Mesenteric fat pad (tissue), 1 donor: ENCODE data around the gene SORCS2. TPM values are rescaled to one million over a fixed set of nuclear protein-coding genes. Genes with fewer than 3 reads are reported as not detected.

Experiments
- DNase-seq: peaks from one replicate; pipeline ENCODE4 v3.0.0-alpha.2; 2020; ENCODE audit warnings: low spot score
- total RNA-seq: library from RNA; stranded (reverse); fragmentation: NEBNext Ultra II Directional; extraction: Animal tissue kit (Norgen Biotek cat#: 25700); gene quantifications from one replicate; pipeline ENCODE4 v1.2.1, GENCODE V29; 2021
- donor health status: DM: yes; HTN: yes; CAD: no.

SORCS2 gene
- total RNA-seq, 1 donor from 2014 or later, result 1.9 TPM

DNA sequence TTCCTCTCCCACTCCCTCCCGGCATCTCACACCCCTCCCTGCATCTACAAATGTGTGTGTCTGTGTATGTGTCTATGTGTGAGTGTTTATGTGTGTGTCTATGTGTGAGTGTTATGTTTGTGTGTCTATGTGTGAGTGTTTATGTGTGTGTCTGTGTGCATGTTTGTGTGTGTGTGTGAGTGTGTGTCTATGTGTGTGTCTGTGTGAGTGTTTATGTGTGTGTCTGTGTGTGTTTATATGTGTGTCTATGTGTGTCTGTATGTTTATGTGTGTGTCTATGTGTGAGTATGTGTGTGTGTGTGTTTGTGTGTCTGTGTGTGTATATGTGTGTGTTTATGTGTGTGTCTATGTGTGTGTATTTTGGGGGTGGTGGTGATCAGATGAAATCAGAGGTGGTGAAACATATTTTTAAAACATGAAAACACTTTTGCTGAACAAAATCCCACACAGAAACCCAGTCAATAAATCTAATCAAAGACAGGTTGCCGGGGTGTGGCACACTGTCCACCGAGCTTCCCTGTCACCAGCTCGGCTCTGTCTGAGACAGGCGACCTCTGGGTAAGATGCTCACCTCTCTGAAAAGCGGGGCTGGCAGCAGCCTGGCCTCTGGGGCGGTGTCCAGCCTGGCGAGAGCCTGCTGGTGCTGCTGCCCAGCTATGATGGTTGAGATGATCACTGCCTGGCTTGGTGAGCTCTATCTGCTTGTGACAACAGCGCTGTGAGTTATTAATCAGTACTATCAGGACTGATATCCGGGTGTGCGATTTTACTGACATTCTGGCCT, 429.1 kb downstream of the SORCS2 start:
- DNase-seq, result no peak

DNA sequence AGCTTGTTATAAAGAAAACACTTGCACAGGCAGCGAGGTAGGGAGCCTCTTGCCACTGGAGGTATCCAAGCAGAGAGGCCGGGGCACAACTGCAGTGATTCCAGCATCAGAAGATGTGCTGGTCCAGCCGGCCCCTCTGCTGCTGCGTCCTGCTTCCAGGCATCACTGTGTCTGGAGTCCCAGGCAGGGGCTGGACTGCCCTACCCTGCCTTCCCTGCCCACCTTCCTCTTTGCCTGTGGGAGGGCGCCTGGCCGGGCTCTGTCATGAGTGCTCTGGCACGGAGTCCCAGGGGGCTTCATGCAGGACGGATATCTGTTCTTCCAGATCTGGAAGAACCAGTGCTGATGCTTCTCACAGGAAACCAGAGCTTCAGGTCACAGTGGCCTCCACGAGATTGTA, 430.0 kb downstream of the SORCS2 start:
- DNase-seq, result no peak

DNA sequence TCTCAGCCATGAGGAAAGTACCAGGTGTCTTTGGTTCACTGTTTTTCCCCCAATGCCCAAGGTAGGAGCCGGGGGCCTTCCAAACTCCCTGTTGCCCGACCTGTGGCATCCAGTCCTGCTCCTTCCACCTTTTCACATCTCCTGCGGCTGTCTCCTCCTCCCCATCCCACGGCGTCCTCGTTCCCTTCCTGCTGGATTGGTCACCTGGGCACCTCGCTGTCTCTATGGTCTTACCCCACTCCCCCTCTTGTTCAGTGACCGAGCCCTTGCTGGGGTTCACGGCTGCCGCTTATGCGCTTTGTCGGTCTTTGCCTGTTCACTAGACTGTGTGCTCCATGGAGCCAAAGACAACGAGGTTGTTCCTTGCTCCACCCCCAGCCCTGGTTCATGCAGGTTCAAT, 431.1 kb downstream of the SORCS2 start:
- no peak for DNase-seq

DNA sequence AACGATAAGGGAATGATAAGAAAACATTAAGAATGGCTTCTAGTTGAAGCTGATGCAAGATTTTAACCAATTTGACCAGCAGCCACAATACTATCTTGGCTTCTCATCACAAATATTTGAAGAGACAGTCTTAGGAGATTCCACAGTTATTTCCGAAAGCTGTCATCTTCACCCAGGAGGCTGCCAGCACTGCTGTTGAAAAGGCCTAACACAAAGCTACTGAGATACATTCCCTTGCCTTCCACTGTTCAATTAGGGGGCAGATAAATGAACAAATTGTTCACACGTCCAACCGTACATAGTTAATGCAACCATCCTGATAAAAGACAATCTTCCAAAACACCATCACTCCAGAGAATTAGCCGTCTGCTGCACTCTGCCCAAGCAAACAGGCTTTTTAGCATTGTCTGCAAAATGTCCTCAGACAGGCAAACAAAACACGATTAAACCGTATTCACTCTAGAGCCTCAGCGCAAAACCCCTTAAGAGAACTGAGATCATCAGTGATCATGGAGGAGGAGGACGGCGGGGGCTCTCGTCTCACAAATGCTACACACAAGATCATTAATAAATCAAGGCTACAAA, 432.1 kb downstream of the SORCS2 start:
- no peak for DNase-seq

DNA sequence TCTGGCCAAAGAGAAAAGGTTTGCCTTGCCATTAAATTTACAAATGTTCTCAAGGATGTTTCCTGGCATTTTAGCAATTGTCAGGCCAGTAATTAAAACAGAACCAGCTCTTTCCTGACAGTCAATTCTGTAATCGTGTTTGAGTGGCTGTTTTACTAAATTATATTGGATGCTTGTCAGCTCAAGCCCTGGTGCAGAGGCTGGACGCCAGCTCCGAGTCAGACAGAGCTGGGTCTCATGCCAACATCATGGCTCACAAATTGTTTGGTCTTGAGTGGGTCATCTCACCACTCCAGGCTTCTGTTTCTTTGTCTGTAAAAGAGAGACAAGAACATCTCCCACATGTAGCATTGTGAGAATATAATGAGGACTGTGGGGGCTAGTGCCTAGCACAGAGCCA, 432.7 kb downstream of the SORCS2 start:
- no peak for DNase-seq

DNA sequence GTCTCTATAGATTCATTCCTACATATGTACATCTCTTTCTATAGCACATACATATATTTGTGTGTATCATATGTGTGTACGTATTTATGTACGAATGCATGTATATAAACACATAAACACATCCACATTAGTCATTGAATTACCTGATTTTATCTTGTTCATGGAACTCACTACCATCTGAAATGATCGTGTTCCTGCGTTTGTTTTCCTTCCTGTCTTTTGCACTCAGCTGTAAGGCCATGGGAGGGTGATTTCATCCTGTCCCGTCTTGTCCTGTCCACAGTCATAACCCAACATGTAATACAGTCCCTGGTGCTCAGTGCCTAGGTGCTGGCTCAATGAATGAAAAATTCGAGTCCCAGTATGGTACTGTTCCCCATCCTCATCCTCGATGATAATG, 434.2 kb downstream of the SORCS2 start:
- DNase-seq, result no peak

DNA sequence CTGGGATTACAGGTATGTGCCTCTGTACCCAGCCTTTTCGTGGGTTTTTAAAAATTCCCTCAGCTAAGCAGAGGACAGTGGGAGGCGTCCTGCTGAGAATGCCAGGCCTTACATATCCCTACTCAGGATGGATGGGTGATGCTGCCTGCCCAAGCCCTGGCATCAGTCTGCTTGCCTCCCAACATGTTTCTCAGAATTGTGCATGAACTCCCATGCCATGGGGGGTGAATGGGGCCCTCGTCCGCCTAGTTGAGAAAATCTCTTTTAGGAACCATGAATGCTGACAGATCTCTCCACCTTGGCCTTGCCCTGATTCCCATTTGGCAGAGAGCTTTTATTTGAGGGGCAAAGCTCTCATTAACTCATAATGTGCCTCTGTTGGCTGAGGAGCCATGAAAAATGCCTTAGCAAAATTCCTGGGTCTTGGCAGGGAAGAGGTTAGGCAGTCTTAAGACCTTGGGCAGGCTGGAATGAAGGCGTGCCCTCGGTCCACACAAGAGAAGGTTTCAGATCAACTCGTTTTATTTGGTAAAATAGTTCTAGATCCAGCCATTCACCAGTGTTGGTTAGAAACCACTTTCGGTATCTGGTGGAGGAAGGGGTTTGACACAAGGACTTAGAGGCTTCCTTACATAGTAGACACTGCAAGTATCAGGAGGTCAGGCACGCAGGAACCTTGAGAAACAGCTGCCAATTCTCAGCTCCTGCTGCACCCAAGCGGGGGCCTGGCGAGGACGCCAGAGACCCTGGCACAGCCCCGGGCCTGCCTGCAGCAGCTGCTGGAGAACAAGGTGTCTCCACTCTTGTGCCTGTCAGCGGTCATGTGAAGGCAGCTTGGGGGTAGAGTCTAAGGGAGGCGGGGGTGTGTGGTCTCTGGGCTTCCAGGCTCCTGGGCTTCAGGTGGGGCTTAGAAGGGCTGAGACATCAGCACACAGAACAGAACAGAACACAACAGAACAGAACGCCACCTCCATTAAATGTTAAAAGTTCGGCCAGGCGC, 435.2 kb downstream of the SORCS2 start:
- DNase-seq, result no peak

DNA sequence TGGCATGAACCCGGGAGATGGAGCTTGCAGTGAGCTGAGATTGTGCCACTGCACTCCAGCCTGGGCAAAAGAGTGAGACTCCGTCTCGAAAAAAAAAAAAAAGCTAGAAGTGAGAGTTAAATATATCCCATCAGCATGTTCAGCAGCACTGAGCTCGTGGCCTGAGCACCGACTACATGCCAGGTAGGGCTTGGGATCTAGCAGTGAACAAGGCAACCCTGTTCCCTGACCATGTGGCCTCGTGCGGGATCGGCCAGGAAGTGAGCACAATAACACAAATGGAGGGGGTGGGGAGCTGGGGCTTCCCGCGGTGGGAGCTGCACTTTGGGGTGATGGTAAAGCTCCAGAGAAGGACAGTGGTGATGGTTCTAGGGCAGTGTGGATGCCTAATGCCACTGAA, 436.1 kb downstream of the SORCS2 start:
- no peak for DNase-seq

DNA sequence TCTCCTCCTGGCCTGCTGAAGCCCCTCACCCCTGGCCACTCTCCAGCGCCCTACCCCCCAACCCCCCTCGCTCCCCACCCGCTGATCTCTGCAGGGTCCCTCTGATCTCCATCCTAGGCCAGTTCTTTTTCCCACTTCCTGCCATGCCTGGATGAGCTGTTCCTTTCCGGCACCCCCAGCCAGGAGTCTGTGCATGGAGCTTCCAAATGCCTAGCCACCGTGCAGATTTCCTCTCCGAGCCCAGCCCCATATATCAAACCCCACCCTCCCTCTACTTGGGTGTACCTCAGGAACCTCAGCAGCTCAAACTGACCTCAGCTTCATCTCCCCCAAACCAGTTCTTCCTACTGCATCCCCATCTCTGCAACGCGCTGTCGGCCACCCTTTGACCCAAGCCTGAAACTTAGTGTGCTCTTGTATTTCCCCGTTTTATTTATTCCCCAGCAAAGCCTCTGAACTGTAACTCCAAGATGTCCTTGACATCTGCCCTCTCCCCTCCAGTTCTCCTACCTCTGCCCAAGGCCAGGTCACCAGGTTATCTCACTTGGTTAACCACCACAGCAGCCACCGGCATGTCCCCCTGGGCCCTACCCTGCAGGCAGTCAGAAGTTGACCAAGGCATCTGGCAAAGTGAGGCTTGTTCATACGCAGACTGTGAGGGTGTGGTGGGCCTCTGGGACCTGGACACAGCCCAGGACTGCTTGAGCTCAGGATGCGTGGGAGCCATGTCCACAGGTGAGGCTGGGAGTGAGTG, 437.3 kb downstream of the SORCS2 start:
- DNase-seq, result no peak

DNA sequence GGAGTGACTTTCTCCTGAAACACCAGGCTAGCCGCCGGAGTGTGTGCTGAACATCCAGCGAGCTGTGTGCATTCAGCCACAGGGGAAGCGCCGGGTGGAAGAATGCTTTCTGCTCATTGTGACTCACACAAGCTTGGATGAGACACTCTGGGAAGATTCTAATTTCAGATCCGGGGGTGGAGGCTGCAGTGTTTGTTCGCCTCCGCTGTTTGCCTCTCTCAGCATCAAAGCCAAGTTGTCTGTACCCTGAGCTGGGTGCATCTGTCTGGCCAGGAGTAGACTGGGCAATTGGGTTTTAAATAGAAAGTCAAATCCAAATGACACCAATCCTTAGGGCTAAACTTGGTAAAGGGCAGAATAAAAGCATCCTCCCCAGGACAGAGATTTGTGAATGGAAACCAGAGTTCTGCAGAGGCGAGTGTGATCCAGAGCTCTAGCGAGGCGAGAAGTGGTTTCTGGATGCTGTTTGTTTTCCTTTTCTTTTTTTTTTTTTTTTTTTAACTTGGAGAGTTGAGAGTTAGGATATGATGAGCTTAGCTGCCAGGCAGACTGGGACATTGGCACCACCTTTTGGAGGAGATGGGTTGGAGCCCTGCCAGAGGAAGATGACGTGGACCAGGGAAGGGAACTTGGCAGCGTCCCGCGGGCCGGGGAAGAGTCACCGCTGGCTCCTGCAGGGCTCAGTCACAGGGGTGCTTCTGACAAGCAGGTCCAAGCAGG, 438.4 kb downstream of the SORCS2 start:
- no peak for DNase-seq

DNA sequence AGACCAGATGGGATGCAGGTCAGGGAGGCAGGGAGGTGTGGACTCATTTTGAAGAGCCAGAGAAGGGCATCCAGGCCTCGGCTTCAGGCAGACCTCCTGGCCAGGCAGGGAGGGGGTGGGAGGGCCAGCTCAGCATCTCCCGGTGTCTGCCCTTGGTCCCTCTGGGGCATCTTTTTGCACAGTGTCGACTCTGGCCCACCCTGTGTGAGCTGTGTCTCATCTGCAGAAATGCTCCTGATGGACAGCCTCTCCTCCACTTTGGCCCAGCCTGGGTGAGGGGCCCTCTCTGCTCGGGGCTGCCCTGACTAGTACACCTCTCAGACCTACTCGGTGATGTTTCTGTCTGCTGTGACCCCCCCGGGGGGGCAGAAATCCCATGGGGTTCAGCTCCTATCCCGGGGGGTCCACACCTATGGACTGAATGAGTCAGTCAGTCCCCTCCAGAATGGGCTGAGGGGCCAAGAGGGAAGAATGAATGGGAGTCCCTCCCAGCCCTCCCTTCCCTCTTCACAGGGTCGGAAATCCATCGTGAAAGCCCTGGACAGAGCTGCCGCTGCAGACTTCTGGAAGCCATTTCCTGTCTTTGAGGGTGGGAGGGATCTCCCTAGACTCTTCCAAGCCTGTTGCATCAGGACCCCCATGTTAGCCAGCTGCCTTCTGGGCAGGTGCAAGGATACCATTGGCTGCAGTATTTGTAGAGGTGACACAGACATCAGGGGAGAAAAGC, 439.1 kb downstream of the SORCS2 start:
- no peak for DNase-seq

DNA sequence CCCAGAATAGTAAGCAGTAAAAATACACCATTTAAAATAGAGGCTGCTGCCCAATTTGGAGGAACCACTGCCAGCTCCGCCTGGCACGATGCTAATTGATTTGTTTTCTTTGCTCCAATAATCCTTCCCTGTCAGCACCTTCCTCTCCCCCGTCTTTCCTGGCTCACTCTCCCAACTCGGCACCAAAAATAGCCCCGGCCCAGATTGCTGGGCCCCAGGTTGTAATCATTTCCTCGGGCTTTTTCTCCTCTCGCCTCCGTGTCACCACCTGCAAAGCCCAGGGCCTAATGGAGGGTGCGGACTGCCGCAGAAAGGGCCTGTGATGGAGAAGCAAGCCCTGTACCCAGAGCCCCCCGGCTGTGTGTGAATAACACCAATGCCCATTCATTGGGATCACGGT, 440.0 kb downstream of the SORCS2 start:
- DNase-seq, result no peak

DNA sequence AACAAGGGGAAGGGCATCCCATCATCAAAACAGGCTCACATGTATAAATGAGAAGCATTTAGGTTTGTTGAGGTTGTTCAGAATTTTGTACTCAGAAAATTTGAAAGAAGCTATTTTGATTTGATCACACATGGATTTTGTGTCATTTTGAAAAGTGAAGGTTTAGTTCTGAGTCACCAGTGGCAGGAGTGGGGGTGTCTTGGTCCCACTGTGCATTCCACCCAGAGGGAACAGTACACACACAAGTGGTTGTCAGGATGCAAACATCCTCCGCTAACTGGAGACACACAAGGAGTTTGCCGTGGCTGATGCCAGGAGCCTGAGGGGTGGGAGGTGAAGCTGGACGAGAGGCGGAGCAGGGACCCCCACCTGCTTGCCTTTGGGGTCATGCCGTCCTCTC, 440.6 kb downstream of the SORCS2 start:
- no peak for DNase-seq

DNA sequence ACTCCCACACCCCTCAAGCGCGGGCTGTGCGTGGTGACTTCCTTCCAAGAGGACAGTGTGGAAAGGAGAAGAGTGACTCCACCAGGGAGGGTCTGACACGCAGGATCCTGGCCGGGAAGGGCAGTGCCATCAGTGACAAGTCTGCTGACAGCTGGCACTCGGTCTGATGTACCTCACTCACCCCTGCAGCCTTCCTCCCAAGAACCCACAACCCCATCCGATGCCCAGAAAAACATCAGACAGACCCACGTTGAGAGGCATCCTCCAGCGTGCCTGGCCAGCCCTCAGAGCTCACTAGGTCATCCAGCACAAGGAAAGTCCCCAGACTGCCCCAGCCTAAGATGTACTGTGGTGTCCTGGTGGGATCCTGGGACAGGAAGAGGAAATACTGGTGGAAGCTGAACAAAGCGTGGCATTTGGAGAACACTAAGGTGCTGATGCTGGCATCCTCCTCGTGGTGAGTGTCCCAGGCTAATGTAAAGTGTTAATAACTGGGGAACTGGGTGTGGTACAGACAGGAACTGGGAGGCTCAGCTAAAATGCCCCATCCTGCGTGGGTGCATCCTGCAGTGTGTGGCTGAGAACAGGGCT, 442.4 kb downstream of the SORCS2 start:
- no peak for DNase-seq

DNA sequence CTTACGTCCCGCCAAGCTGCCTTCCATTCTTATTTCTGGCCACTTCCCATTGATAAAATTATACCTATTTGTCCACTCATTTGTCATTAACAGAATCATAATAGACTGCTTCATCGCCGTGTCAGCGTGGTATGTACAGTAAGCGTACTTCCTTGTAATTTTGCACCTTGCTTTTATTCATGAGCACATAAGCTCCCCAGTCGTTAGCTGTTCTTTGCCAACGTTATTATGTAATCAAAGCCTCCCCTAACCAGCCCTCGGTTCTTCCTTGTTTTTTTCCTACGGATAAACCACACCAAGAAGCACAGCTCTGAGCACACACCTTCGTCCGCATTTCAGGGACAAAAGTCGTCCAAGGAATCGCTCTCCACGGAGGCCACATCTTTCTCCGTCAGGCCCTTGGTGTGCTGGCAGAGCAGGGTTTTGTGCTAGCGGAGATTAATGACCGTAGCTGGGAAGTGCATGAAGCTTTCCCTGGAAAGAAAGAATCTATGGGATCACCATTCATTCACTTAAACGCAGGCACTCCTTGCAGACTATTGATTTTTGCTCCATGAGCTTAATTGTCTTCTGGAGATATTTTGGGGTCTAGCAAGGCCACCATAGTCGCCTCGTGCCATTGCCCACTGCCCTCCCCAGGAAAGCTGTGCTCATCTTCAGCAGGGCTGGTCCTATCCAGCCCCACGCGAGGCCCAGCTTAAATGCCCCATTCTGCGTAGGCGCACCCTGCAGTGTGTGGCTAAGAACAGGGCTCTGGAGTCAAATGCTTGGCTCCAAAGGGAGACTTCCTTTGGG, 443.3 kb downstream of the SORCS2 start:
- DNase-seq, result no peak

DNA sequence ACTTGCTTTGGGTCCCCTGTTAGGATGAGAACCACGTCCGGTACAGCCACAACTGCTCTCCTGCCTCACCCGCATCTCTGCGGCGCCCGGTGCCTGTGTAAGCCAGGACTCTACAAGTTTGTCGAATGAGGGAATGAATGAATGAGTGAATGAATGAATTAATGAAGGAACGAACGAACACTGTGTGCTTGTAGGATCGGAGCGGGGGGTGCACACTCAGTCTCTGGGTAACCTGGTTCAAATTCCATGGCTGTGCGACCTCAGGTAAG, 443.8 kb downstream of the SORCS2 start:
- DNase-seq, result no peak

DNA sequence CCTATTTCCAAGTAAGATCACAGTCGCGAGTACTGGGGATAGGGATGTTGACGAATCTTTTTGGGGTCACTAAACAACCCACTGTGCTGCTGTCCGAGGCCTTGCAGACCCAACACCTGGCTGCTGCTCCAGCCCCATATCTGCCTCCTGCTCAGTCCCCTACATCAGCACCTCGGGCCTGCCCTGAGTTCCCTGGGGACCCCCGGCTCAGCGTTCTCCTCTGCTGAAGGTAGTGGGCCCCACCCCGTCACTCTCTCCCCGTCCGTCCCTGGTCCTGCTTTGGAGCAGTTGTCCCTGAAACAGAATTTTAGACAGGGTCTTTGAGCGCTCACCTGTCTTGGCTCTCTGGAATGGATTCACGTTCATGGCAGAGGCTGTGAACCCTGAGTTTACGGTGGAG, 444.8 kb downstream of the SORCS2 start:
- DNase-seq, result no peak

DNA sequence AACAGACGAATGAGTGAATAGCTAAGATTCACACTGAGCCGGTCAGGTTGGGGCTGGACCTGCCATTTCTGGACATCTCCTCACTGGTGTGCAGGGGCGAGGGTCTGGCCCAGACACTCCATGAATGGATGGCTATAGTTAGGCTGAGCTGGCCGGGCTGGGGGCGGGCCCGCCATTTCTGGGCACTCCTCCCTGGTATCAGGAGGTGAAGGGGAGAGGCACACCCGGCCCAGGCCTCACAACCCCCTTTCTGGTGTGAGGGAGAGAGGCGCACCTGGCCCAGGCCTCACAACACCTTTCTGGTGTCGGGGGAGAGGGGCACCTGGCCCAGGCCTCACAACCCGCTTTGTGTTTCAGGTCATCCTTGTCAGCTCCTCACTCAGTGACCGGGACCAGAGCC, 445.6 kb downstream of the SORCS2 start:
- no peak for DNase-seq

DNA sequence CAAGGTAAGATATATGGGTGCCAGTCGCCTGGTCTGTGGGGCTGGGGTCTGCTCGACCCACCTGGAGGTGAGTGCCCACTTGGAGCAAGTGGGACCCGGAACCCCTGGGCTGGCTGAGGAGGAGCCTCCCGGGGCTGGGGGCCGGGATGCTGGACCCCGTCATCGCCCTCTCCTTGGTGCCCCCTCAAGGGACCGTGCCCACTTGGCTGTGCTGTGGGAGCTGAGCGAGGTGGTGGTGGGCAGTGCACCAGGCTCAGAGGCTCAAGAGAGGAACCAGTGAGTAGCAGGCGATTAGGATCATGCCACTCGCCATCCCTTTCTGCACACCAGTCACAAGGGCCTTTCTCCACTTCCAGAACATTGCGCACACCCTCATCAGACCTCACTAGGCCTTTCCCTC, 446.2 kb downstream of the SORCS2 start:
- DNase-seq, result no peak
